Stimulated activated naive CD8-positive, alpha-beta T cell treated with anti-CD3 and anti-CD28 coated beads, Interleukin-15, Interleukin-2, amounts not matched to agents 100 ng/mL and 50 ng/mL, for 24 hours (primary cell): ENCODE results near the gene DSG3.

ENCODE experiments used
- H3K27ac Mint-ChIP-seq: one replicate; pipeline ENCODE4 v1.8.0; 2021; ENCODE audit warnings: mild to moderate bottlenecking, mixed read lengths
- H3K27me3 Mint-ChIP-seq: one replicate; pipeline ENCODE4 v1.8.0; 2021; ENCODE audit warnings: mixed read lengths
- H3K36me3 Mint-ChIP-seq: one replicate; pipeline ENCODE4 v1.8.0; 2021; ENCODE audit warnings: low read depth, mixed read lengths
- H3K4me1 Mint-ChIP-seq: one replicate; pipeline ENCODE4 v1.8.0; 2021; ENCODE audit warnings: low read depth, mixed read lengths
- H3K4me3 Mint-ChIP-seq: one replicate; pipeline ENCODE4 v1.8.0; 2021; ENCODE audit warnings: mild to moderate bottlenecking, mixed read lengths
- H3K9me3 Mint-ChIP-seq: one replicate; pipeline ENCODE4 v1.8.0; 2021; ENCODE audit warnings: mixed read lengths

Gene DSG3

DNA sequence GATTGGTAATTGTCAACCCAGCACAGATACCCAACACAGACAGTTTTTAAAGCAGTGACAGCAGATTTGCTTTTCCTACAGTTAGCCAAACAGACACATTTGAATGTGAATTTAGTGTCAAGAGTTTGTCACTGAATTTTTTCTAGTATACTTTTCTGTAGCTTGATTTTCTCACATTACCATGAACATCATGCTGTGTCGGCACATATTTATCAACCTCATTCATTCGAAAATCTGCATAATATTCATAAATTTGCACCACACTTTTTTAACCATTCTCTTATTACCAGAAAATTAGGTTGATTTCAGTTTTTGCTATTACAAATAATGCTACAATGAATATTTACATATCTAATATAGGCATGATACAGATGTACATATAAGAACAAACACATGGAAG, 27.0 kb upstream of the DSG3 start:
- Mint-ChIP-seq H3K27ac (no peak overlapping the region), H3K36me3 (no peaks in the 10 kb centered on the region)

DNA sequence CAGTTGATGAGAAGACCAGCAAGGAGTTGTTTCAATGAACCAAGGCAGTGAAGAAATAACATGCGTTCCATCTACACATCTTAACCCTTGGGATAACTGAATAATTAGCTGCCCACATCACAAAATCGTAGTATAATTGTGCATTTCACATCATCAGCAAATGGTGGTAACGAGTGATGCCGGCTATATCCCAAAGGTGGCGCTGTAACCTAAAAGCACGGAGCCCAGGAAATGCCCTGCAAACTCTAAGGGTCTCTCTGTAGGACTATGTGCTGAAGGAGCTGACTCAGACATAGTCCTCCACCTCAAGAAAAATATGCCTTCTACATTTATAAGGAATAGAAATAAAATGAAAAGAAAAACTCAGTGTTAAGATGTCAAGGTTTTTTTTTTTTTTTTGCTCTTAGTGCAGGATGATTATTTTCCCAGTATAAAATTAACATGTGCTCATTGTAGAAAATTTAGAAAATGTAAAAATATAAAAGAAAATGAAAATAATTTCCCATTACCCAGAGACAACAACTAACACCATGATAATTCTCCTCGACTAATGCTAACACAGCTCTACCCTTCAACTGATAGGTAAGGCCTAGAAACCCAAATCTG, 23.1 kb upstream of the DSG3 start:
- Mint-ChIP-seq H3K4me1 (no peaks in the 10 kb centered on the region), H3K27me3 (no peaks in the 10 kb centered on the region), H3K9me3 (peaks cover 5% of the 10 kb centered on the region), H3K36me3 (no peaks in the 10 kb centered on the region), H3K27ac (no peak overlapping the region), H3K4me3 (no peak overlapping the region)

More for the DNA sequence above, 27.0 kb upstream of the DSG3 start:
- Mint-ChIP-seq H3K27me3 (no peaks in the 10 kb centered on the region), H3K9me3 (peaks cover 5% of the 10 kb centered on the region), H3K4me3 (no peak overlapping the region), H3K4me1 (no peaks in the 10 kb centered on the region)

DNA sequence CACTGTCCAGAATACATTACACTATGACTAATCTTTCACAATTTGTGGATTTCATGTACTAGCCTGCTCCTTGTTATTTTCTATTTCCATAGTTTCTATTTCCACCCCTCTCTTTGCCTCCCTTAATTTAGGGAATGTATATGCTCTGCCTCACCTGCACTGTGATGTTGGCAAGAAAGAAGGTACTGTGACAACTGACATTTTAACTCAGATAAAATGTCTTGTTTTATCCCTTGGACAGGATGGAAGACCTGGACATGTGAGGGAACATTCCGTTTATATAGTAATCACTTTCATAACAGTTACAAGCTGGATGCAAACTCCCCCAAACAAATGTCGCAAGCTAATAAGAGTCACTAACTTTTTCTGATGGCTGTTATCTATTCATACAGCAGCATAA, 21.5 kb upstream of the DSG3 start:
- Mint-ChIP-seq H3K27ac (no peak overlapping the region), H3K4me3 (no peak overlapping the region), H3K36me3 (no peaks in the 10 kb centered on the region), H3K9me3 (peaks cover 5% of the 10 kb centered on the region), H3K27me3 (no peaks in the 10 kb centered on the region), H3K4me1 (no peaks in the 10 kb centered on the region)

DNA sequence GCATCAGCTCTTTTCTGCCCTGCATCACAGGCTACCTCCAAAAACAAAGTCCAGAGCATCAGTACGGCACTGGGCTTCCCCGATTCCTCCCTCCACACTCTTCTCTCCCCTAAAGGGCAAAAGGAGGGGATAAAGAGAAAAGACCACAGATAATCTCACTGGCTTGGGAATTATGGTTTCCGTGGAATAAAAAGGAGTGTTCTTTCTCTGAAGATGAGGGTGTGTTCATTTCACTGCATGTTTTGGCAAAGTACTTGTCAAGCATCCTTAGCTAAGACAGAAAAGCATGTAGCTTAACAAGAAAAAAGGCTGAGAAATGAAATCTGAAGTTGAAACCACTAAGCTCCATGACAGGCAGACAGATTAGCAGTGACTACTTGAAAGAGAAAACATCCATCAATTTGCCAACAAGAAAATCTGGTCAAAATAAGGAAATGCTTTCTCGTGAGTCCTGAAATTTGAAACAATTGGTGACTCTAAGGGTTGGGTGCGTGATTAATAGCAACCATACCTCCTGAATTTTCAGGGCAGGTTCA, 20.6 kb upstream of the DSG3 start:
- Mint-ChIP-seq H3K4me3 (no peak overlapping the region), H3K36me3 (no peaks in the 10 kb centered on the region), H3K27ac (no peak overlapping the region), H3K9me3 (peaks cover 5% of the 10 kb centered on the region), H3K4me1 (no peaks in the 10 kb centered on the region), H3K27me3 (no peaks in the 10 kb centered on the region)

DNA sequence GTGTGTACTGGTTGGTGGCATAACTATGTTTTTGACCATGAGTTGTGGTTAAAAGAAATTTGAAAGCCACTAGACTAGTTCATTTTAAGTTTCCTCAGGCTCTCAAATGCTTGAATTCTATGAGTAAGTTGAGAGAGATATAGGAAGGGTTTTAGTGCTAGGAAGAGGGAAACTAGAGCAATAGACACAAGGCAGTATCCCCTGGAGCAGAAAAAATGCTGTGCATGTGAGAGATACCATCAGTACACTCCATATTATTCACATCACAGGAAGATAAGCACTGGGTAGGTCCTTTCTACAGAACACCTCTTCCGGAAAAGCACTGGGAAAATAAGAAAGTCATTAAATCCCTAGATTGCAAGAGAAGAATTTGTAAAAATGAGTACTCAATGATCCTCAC, 19.3 kb upstream of the DSG3 start:
- H3K4me3 Mint-ChIP-seq, result no peak overlapping the region
- H3K36me3 Mint-ChIP-seq, result no peaks in the 10 kb centered on the region
- H3K27ac Mint-ChIP-seq, result no peak overlapping the region
- H3K9me3 Mint-ChIP-seq, result no peaks in the 10 kb centered on the region
- H3K4me1 Mint-ChIP-seq, result no peaks in the 10 kb centered on the region
- H3K27me3 Mint-ChIP-seq, result no peaks in the 10 kb centered on the region

DNA sequence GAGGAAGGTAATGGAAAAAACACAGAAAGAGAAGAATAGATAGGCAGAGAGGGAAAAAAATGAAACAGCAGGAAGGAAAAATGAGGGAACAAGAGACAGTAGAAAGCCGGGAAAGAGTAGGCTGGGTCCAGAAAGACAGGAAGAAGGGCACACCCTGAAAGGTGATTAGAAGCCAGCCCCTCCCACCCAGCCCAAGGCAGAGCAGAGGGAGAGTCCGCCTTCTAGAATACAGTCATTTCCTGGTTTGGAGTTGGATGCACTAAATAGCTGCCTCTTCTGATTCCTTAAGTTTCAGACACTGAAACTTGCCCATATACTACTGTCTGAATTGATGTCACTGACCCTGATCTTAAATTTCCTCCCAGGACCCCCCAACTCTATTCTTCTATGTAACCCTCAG, 17.9 kb upstream of the DSG3 start:
- Mint-ChIP-seq H3K9me3 (peaks cover 4% of the 10 kb centered on the region), H3K27me3 (no peaks in the 10 kb centered on the region), H3K4me3 (no peak overlapping the region), H3K4me1 (no peaks in the 10 kb centered on the region), H3K36me3 (no peaks in the 10 kb centered on the region), H3K27ac (no peak overlapping the region)

DNA sequence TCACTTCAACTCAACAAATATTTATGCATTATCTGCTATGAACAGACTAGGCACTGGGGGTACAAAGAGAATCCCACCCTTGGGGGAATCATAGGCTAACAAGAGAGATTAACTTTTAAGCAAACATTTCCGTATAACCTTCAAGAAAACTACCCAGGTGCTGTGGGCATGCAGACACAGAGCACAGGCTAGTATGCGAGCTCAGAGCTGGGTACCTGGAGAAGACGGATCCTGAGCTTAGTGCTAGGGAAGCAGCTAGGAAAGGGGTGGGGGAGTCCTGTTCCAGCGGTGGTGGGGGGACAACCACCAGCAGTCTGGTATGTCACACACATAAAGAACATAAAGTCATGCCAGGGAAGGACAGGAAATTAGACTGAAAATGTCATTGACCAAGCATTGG, 17.5 kb upstream of the DSG3 start:
- Mint-ChIP-seq H3K36me3 (no peaks in the 10 kb centered on the region), H3K27me3 (no peaks in the 10 kb centered on the region), H3K4me1 (no peaks in the 10 kb centered on the region), H3K27ac (no peak overlapping the region), H3K4me3 (no peak overlapping the region), H3K9me3 (peaks cover 4% of the 10 kb centered on the region)

DNA sequence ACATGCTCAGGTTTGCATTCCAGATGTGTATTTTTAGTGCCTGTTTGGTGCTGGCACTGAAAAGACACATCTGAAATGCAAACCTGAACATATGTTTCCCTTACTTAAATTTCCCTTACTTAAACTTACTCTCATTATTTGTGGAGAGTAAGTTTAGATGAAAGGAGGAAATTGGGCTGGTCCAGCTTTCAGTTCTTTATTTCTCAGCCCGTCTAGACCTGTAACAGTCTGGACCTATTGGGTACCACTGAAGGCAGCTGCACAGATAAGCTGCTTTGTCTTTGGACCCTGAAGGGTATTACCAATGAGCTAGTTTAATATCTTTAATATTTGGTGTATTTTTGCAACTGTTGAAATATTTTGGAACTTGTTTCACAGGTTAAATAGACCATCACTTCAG, 17.0 kb upstream of the DSG3 start:
- Mint-ChIP-seq H3K27me3 (no peaks in the 10 kb centered on the region), H3K4me3 (no peak overlapping the region), H3K9me3 (peaks cover 4% of the 10 kb centered on the region), H3K4me1 (no peaks in the 10 kb centered on the region), H3K27ac (no peak overlapping the region), H3K36me3 (no peaks in the 10 kb centered on the region)

DNA sequence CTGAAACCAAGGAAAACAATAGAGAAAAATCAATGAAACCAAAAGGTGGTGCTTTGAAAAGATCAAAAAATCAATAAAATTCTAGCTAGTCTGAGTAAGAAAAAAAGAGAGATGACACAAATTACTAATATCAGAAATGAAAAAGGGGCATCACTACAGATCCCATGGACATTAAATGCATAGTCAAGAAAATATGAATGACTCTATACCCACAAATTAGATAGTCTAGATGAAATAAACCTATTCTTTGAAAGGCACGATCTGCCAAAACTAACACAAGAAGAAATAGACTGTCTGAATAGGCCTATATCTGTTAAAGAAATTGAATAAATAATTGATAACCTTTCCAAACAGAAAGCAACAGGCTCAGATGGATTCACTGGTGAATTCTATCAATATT, 15.2 kb upstream of the DSG3 start:
- H3K27ac Mint-ChIP-seq, result no peak overlapping the region
- no peaks in the 10 kb centered on the region for H3K36me3 Mint-ChIP-seq
- no peaks in the 10 kb centered on the region for H3K4me1 Mint-ChIP-seq
- H3K9me3 Mint-ChIP-seq, result peaks cover 4% of the 10 kb centered on the region
- no peaks in the 10 kb centered on the region for H3K27me3 Mint-ChIP-seq
- H3K4me3 Mint-ChIP-seq, result no peak overlapping the region

DNA sequence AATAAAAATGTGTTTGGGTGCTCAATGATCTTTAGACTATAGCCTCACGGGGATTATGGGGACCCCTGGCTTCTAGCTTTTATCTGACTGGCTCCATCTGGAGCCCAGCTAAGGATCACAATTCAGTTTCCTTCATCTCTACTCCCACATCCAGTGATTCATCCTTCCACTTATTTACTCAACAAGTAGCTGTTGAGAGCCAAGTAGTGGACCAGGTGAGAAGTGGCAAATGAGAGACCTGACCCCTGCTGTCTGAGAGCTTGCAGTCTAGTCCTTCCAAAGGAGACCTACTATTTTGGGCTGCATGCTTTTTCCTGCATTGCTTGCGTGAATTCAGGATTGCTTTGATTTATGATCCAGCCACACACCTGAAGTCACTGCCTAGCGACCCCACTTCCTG, 10.7 kb upstream of the DSG3 start:
- no peaks in the 10 kb centered on the region for H3K4me1 Mint-ChIP-seq
- no peaks in the 10 kb centered on the region for H3K36me3 Mint-ChIP-seq
- no peak overlapping the region for H3K4me3 Mint-ChIP-seq
- no peak overlapping the region for H3K27ac Mint-ChIP-seq
- H3K27me3 Mint-ChIP-seq, result no peaks in the 10 kb centered on the region
- H3K9me3 Mint-ChIP-seq, result peaks cover 4% of the 10 kb centered on the region

DNA sequence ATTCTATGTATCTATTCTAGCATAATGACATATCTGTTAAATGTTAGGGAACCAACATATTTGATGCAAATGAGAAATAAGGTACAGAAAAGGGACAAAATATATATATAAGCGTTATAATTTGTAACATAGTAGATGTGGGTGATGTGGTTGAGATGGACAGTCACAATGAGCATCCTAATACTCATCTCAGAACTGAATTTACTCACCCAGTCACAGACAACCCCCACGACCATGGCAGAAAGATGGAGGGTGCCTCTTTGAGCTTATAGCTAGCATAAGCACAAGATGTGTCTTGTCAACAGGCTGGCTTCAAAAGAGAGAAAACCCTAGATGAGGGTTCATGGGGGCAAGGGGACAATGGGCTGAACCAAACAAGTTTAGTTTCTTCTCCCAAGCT, 9.1 kb upstream of the DSG3 start:
- H3K36me3 Mint-ChIP-seq, result no peaks in the 10 kb centered on the region
- H3K27me3 Mint-ChIP-seq, result no peaks in the 10 kb centered on the region
- no peak overlapping the region for H3K27ac Mint-ChIP-seq
- H3K9me3 Mint-ChIP-seq, result peaks cover 4% of the 10 kb centered on the region
- no peak overlapping the region for H3K4me3 Mint-ChIP-seq
- no peaks in the 10 kb centered on the region for H3K4me1 Mint-ChIP-seq

DNA sequence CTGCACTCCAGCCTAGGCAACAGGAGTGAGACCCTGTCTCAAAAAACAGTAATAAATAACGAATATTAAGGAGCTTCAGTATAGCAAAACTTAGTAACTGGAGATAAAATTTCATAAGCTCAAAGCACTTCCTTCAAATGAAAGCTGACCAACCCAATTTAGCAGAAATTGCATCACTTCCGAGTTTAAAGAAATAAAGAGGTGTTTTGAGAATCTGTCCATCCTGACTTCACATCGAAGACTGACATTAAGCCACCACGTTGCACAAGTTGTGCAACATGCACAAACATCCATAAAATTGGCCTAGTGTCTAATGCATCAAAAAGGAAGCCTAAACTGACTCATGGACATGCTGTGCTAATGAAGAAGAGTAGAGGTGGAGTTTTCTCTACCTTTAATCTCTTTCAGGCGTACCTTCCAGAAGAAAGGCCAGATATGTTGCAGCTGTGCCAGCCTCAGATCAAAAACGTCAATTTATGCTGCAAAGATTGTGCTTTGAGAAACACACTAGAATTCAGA, 7.7 kb upstream of the DSG3 start:
- H3K4me3 Mint-ChIP-seq, result no peak overlapping the region
- no peaks in the 10 kb centered on the region for H3K36me3 Mint-ChIP-seq
- no peaks in the 10 kb centered on the region for H3K4me1 Mint-ChIP-seq
- no peaks in the 10 kb centered on the region for H3K9me3 Mint-ChIP-seq
- H3K27me3 Mint-ChIP-seq, result no peaks in the 10 kb centered on the region
- H3K27ac Mint-ChIP-seq, result no peak overlapping the region

DNA sequence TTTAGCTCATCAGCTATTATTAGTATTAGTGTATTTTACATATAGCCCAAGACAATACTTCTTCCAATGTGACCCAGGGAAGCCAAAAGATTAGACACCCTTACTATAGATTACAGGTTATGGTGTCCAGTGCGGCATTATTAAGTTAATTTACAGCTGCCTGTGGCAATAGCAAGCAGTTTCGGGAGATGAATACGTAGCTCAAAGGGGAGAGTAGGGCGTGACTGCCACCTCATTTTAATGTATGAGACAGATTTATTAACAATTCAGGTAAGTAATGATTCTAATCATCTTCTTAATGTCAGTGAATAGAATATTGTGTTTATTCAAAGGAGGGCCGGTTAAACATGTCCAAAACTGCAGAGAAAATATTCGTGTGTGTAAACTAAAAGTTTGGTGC, 6.8 kb upstream of the DSG3 start:
- no peak overlapping the region for H3K4me3 Mint-ChIP-seq
- H3K27me3 Mint-ChIP-seq, result no peaks in the 10 kb centered on the region
- H3K36me3 Mint-ChIP-seq, result no peaks in the 10 kb centered on the region
- H3K9me3 Mint-ChIP-seq, result no peaks in the 10 kb centered on the region
- H3K27ac Mint-ChIP-seq, result no peak overlapping the region
- no peaks in the 10 kb centered on the region for H3K4me1 Mint-ChIP-seq

DNA sequence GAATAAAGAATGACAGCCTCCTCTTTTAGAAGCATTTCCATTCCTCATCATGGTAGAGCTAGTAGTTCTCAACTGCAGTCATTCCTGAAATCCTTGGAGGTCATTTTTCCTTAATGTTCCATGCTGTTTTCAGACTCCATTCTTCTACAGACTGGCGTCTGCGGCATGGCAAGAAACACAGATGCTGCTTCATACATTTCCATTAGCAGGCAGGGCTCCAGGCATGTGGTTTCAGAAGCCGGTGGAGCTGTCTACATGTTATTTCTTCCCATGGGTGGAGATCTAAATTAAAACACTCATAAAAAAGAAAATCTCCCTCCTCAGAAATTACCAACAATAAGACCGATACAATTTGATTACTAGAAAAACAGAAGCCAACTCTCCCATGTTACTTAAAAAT, 6.0 kb upstream of the DSG3 start:
- no peaks in the 10 kb centered on the region for H3K36me3 Mint-ChIP-seq

DNA sequence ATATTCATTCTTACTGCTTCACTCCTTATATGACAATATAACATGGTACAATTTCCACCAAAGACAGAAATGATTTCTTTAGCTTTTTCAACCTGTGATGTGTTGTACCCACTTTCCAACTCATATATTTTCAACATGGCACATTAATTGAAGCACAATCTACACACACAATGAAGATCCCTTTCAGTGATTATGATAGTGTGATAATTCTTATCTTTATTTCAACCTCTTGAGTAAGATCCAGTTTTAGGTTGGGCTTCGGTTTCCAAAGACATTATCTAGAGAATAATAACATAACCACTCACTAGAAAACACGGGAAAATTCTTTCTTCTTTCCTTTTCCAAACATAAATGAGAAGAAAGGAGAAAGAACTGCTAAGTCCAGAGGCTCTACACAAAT, 3.4 kb upstream of the DSG3 start:
- Mint-ChIP-seq H3K4me1 (no peaks in the 10 kb centered on the region), H3K36me3 (no peaks in the 10 kb centered on the region), H3K27ac (no peak overlapping the region), H3K27me3 (peaks cover 3% of the 10 kb centered on the region), H3K4me3 (no peak overlapping the region), H3K9me3 (no peaks in the 10 kb centered on the region)

More for the DNA sequence above, 6.0 kb upstream of the DSG3 start:
- no peaks in the 10 kb centered on the region for H3K4me1 Mint-ChIP-seq
- H3K27me3 Mint-ChIP-seq, result no peaks in the 10 kb centered on the region
- no peak overlapping the region for H3K4me3 Mint-ChIP-seq
- H3K27ac Mint-ChIP-seq, result no peak overlapping the region
- H3K9me3 Mint-ChIP-seq, result no peaks in the 10 kb centered on the region

DNA sequence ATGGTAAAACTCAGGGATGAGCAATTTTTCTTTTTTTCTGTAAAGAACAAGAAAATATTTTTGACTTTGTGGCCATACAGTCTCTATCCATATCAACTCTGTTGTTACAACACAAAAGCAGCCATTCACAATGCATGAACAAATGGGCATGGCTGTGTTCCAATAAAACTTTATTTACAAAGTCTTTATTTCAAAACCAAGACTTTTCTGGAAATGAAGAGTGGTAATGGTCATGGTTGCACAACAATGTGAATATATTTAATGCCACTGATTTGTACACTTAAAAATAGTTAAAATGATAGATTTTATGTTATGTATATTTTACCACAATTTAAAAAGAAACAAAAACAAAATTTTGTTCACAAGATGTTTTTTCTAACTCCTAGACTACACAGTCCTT, 1.6 kb upstream of the DSG3 start:
- no peaks in the 10 kb centered on the region for H3K4me1 Mint-ChIP-seq
- H3K27me3 Mint-ChIP-seq, result peaks cover 3% of the 10 kb centered on the region
- H3K36me3 Mint-ChIP-seq, result no peaks in the 10 kb centered on the region
- H3K4me3 Mint-ChIP-seq, result no peak overlapping the region
- no peak overlapping the region for H3K27ac Mint-ChIP-seq
- H3K9me3 Mint-ChIP-seq, result no peaks in the 10 kb centered on the region
